HEK293 (cell line): ENCODE measurements around the gene CD151.

ENCODE experiments used
- CTCF ChIA-PET: fragments of 350-600 bp; formaldehyde crosslinking; extraction: SDS; loops from one replicate; lab custom pipeline; 2021; ENCODE audit warnings: antibody characterized with exemption; lab: Yijun Ruan, JAX
- POLR2A ChIA-PET: fragments of 300-600 bp; formaldehyde crosslinking; extraction: SDS; loops from one replicate; lab custom pipeline; 2020; ENCODE audit warnings: antibody characterized with exemption, inconsistent platforms; lab: Yijun Ruan, JAX
- H3K27ac ChIP-seq: fragments of 200-500 bp; sonication (Bioruptor generic); 2 replicates; pipeline ENCODE4 v1.5.1; 2014; ENCODE audit warnings: low read depth, low read length, control low read depth, inconsistent platforms; ENCODE audit errors: extremely low read depth
- H3K36me3 ChIP-seq, 2 experiments: fragments of 200-500 bp in 1 of 2; sonication (Bioruptor generic) in 1 of 2; 1 replicate in 1 of 2; 2 replicates in 1 of 2; pipeline ENCODE4 v1.5.1; 2014 to 2017; ENCODE audit warnings: inconsistent platforms in 2 of 2, low read length in 2 of 2; ENCODE audit not compliant: control insufficient read depth in 2 of 2, insufficient read depth in 1 of 2
- H3K4me1 ChIP-seq: fragments of 200-500 bp; sonication (Bioruptor generic); 2 replicates; pipeline ENCODE4 v1.5.1; 2014; ENCODE audit warnings: mild to moderate bottlenecking, low read length, inconsistent platforms; ENCODE audit not compliant: control insufficient read depth, insufficient read depth
- H3K4me3 ChIP-seq: 2 replicates; pipeline ENCODE4 v1.5.1; 2011; ENCODE audit warnings: low read depth, mild to moderate bottlenecking, control low read depth, low read length, moderate library complexity
- H3K9me3 ChIP-seq: fragments of 200-500 bp; sonication (Bioruptor generic); 2 replicates; pipeline ENCODE4 v1.5.1; 2014; ENCODE audit warnings: low read depth, low read length, inconsistent platforms; ENCODE audit not compliant: control insufficient read depth, insufficient read depth
- GLIS2 ChIP-seq: fragments of 450-650 bp; formaldehyde crosslinking; IDR thresholded peaks from 2 replicates; pipeline ENCODE4 v1.5.1; 2016; ENCODE audit warnings: missing biosample characterization, missing genetic modification characterization
- SP2 ChIP-seq: fragments of 450-650 bp; formaldehyde crosslinking; IDR thresholded peaks from 2 replicates; pipeline ENCODE4 v1.5.1; 2016; ENCODE audit warnings: missing biosample characterization, missing genetic modification characterization
- ZBTB17 ChIP-seq: fragments of 450-650 bp; formaldehyde crosslinking; IDR thresholded peaks from 2 replicates; pipeline ENCODE4 v1.5.1; 2016; ENCODE audit warnings: missing biosample characterization, missing genetic modification characterization
- ZIC2 ChIP-seq: fragments of 450-650 bp; formaldehyde crosslinking; IDR thresholded peaks from 2 replicates; pipeline ENCODE4 v1.5.1; 2016; ENCODE audit warnings: missing biosample characterization, missing genetic modification characterization
- ZNF24 ChIP-seq: fragments of 450-650 bp; formaldehyde crosslinking; IDR thresholded peaks from 2 replicates; pipeline ENCODE4 v1.5.1; 2016; ENCODE audit warnings: missing biosample characterization, missing genetic modification characterization
- ZNF311 ChIP-seq: fragments of 450-650 bp; formaldehyde crosslinking; IDR thresholded peaks from 2 replicates; pipeline ENCODE4 v1.5.1; 2017; ENCODE audit warnings: missing biosample characterization, missing genetic modification characterization, borderline replicate concordance
- ZNF350 ChIP-seq: fragments of 450-650 bp; formaldehyde crosslinking; IDR thresholded peaks from 2 replicates; pipeline ENCODE4 v1.5.0; 2017; ENCODE audit warnings: missing biosample characterization, mild to moderate bottlenecking, missing genetic modification characterization
- ZNF600 ChIP-seq: fragments of 450-650 bp; formaldehyde crosslinking; IDR thresholded peaks from 2 replicates; pipeline ENCODE4 v1.5.1; 2016; ENCODE audit warnings: missing biosample characterization, missing genetic modification characterization
- ZNF776 ChIP-seq: fragments of 450-650 bp; formaldehyde crosslinking; IDR thresholded peaks from 2 replicates; pipeline ENCODE4 v1.5.0; 2017; ENCODE audit warnings: missing biosample characterization, missing genetic modification characterization, borderline replicate concordance
- TF ChIP-seq, protein P1 (sequence below): fragments of 450-650 bp; formaldehyde crosslinking; conservative IDR thresholded peaks from 2 replicates; pipeline ENCODE4 v1.5.1; 2016; ENCODE audit warnings: low read depth, missing biosample characterization, missing genetic modification characterization
- TF ChIP-seq, protein P2 (sequence below): fragments of 450-650 bp; IDR thresholded peaks from 2 replicates; pipeline ENCODE4 v1.5.1; 2018; ENCODE audit warnings: missing biosample characterization, missing genetic modification characterization

CD151 gene

GRCh38 chr11:828506-829175, 4.1 kb upstream of the CD151 start:
- H3K9me3 ChIP-seq, result no peaks in the 10 kb centered on the region
- 0 out of 2 replicates have a peak, but pooled peaks have one; percentile 6 for TF ChIP-seq ZNF600 (tag by site-specific recombination)
- TF ChIP-seq ZIC2 (tag by site-specific recombination), result 0 out of 2 replicates have a peak, but pooled peaks have one; percentile 16
- TF ChIP-seq GLIS2, result peak; percentile 29; the same call in 1 of the 2 replicates
- TF ChIP-seq ZBTB17, result 0 out of 2 replicates have a peak, but pooled peaks have one; percentile 16
- no peak for TF ChIP-seq ZNF311 (tag by site-specific recombination)
- ChIA-PET CTCF (interaction anchor here (0.6 to 1.3 kb wide), 3 partner anchors 17 to 223 kb away, joined by 3 to 5 read pairs (median 3); no protein-coding TSS in a partner anchor), POLR2A (interaction anchor here (1.0 to 15.0 kb wide), 4 partner anchors 8 to 38 kb away, joined by 3 to 202 read pairs (median 38); partner anchors contain the start of genes CEND1, PNPLA2, POLR2L and TSPAN4)
- H3K4me3 ChIP-seq, result no peak overlapping the region
- H3K27ac ChIP-seq, result no peak overlapping the region
- H3K4me1 ChIP-seq, result no peaks in the 10 kb centered on the region
- peaks cover 0 to 25% of the 10 kb centered on the region in 2 experiments; a peak in 1 of 3 replicates for H3K36me3 ChIP-seq

DNA sequence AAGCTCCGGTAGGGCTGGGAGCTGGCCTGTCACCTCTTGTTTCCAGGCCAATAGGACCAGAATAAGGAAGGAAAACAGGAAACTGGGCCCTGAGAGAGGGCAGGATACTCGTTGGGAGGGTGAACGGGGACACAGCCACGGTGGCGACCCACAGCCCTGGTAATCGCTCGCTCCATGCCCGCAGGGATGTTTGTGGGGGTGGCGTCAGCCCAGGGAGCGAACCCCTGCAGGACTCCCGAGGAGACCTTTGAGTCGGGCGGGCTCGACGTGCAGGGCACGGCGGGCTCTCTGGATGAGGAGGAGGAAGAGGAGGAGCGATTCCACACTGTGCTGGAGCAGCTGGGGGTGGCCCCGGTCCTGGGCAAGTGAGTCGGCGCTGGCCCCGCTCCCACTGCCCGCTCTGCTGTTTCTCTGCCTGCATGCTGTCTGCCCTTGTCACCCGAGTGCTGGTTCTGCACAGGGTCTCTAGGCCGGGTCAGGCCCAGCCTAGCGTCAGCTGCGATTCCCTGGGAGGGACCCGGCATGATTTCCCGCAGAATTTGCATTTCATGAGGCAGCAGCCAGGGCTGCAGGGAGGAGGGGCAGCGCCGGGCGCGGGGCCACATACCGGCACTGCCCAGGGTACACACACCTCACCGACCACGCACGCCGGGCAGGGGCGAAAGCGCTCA, 3.4 kb upstream of the CD151 start:
- Histone ChIP-seq H3K27ac (no peak overlapping the region), H3K36me3 (peaks cover 0 to 19% of the 10 kb centered on the region in 2 experiments; a peak in 1 of 3 replicates), H3K9me3 (no peaks in the 10 kb centered on the region), H3K4me1 (no peaks in the 10 kb centered on the region; the same call in 1 of the 2 replicates), H3K4me3 (no peak overlapping the region)
- TF ChIP-seq SP2 (tag by site-specific recombination) (peak; percentile 12; the same call in 1 of the 2 replicates), ZNF776 (tag by site-specific recombination) (no peak)
- TF ChIP-seq, protein P1, sequence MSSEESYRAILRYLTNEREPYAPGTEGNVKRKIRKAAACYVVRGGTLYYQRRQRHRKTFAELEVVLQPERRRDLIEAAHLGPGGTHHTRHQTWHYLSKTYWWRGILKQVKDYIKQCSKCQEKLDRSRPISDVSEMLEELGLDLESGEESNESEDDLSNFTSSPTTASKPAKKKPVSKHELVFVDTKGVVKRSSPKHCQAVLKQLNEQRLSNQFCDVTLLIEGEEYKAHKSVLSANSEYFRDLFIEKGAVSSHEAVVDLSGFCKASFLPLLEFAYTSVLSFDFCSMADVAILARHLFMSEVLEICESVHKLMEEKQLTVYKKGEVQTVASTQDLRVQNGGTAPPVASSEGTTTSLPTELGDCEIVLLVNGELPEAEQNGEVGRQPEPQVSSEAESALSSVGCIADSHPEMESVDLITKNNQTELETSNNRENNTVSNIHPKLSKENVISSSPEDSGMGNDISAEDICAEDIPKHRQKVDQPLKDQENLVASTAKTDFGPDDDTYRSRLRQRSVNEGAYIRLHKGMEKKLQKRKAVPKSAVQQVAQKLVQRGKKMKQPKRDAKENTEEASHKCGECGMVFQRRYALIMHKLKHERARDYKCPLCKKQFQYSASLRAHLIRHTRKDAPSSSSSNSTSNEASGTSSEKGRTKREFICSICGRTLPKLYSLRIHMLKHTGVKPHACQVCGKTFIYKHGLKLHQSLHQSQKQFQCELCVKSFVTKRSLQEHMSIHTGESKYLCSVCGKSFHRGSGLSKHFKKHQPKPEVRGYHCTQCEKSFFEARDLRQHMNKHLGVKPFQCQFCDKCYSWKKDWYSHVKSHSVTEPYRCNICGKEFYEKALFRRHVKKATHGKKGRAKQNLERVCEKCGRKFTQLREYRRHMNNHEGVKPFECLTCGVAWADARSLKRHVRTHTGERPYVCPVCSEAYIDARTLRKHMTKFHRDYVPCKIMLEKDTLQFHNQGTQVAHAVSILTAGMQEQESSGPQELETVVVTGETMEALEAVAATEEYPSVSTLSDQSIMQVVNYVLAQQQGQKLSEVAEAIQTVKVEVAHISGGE (tag by site-specific recombination), result no peak
- CTCF ChIA-PET, result interaction anchor here (0.8 to 1.3 kb wide), 2 partner anchors 18 to 222 kb away, joined by 3 to 5 read pairs; no protein-coding TSS in a partner anchor
- POLR2A ChIA-PET, result interaction anchor here (0.6 to 15.0 kb wide), 3 partner anchors 13 to 46 kb away, joined by 5 to 202 read pairs (median 70); partner anchors contain the start of genes PNPLA2, POLR2L and TSPAN4

GRCh38 chr11:829847-830294, 2.9 kb upstream of the CD151 start:
- TF ChIP-seq ZNF350 (no peak), ZNF24 (no peak)
- TF ChIP-seq, protein P2, sequence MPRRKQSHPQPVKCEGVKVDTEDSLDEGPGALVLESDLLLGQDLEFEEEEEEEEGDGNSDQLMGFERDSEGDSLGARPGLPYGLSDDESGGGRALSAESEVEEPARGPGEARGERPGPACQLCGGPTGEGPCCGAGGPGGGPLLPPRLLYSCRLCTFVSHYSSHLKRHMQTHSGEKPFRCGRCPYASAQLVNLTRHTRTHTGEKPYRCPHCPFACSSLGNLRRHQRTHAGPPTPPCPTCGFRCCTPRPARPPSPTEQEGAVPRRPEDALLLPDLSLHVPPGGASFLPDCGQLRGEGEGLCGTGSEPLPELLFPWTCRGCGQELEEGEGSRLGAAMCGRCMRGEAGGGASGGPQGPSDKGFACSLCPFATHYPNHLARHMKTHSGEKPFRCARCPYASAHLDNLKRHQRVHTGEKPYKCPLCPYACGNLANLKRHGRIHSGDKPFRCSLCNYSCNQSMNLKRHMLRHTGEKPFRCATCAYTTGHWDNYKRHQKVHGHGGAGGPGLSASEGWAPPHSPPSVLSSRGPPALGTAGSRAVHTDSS, result no peak
- Histone ChIP-seq H3K4me3 (peak overlapping the region; percentile 9; the same call in 1 of the 2 replicates), H3K27ac (no peak overlapping the region), H3K4me1 (no peaks in the 10 kb centered on the region; the same call in 1 of the 2 replicates), H3K36me3 (peaks cover 0 to 19% of the 10 kb centered on the region in 2 experiments; a peak in 1 of 3 replicates), H3K9me3 (no peaks in the 10 kb centered on the region)
- ChIA-PET CTCF (interaction anchor here (0.8 kb wide), 1 partner anchor 19 kb away, joined by 3 read pairs; no protein-coding TSS in a partner anchor), POLR2A (interaction anchor here (0.6 to 15.0 kb wide), 4 partner anchors 12 to 46 kb away, joined by 4 to 202 read pairs (median 38); partner anchors contain the start of genes PNPLA2, POLR2L and TSPAN4)
